Endothelial cell of umbilical vein (primary cell): Measurements from ENCODE around the gene DESI2.

Source experiments
- CTCF ChIP-seq, 2 donors: IDR thresholded peaks; 1 replicate in 1 of 2; 2 replicates in 1 of 2; pipeline ENCODE4 v1.5.1; 2011; ENCODE audit warnings: low read length in 2 of 2, mild to moderate bottlenecking in 2 of 2, moderate library complexity in 2 of 2, control low read depth in 1 of 2, inconsistent platforms in 1 of 2, low read depth in 1 of 2; ENCODE audit not compliant: insufficient read depth in 1 of 2; ENCODE audit errors: extremely low read depth in 1 of 2
- EZH2 ChIP-seq: IDR thresholded peaks from 2 replicates; pipeline ENCODE4 v1.6.1; 2012; ENCODE audit warnings: borderline replicate concordance, low read depth, mild to moderate bottlenecking, moderate library complexity, low read length, inconsistent platforms; ENCODE audit not compliant: severe bottlenecking
- FOS ChIP-seq: IDR thresholded peaks from 2 replicates; pipeline ENCODE4 v1.6.1; 2011; ENCODE audit warnings: mild to moderate bottlenecking, low read length, moderate library complexity, borderline replicate concordance; ENCODE audit not compliant: insufficient read depth
- GATA2 ChIP-seq: IDR thresholded peaks from 2 replicates; pipeline ENCODE4 v1.7.0; 2011; ENCODE audit warnings: low read depth, mild to moderate bottlenecking, moderate library complexity, mixed read lengths, low read length; ENCODE audit not compliant: insufficient read length, insufficient read depth
- JUN ChIP-seq: IDR thresholded peaks from 2 replicates; pipeline ENCODE4 v1.6.1; 2011; ENCODE audit warnings: borderline replicate concordance, low read depth; ENCODE audit not compliant: insufficient read length, insufficient read depth
- MAX ChIP-seq: IDR thresholded peaks from 2 replicates; pipeline ENCODE4 v1.6.1; 2011; ENCODE audit not compliant: insufficient read depth, insufficient read length
- MYC ChIP-seq: IDR thresholded peaks from one replicate; pipeline ENCODE4 v1.6.1; 2011; ENCODE audit warnings: mild to moderate bottlenecking, low read depth, low read length
- POLR2A ChIP-seq: IDR thresholded peaks from 2 replicates; pipeline ENCODE4 v1.6.1; 2012; ENCODE audit warnings: low read depth, mild to moderate bottlenecking, control low read depth, low read length
- POLR2AphosphoS5 ChIP-seq: IDR thresholded peaks from 2 replicates; pipeline ENCODE4 v1.6.1; 2012; ENCODE audit warnings: low read depth, mild to moderate bottlenecking, control low read depth, low read length, moderate library complexity; ENCODE audit not compliant: insufficient read depth

GRCh38 chr1:244665771-244666217, 12.9 kb downstream of the DESI2 start:
- TF ChIP-seq CTCF (IDR thresholded peaks at IDR 0.05; ENCODE audit: extremely low read depth in 1 of 2, insufficient read depth in 1 of 2, low read depth in 1 of 2, low read length in 2 of 2) = no peak
- TF ChIP-seq EZH2 = no peak
- no peak for TF ChIP-seq MAX
- no peak for TF ChIP-seq MYC
- TF ChIP-seq POLR2AphosphoS5 = no peak
- TF ChIP-seq POLR2A = no peak
- no peak for TF ChIP-seq GATA2
- TF ChIP-seq FOS = no peak
- no peak for TF ChIP-seq JUN
